IMR-90 (cell line): ENCODE measurements around the gene KDM8. TPM values are rescaled to one million over a fixed set of nuclear protein-coding genes. Genes with fewer than 3 reads are reported as not detected.

Experiments used
- ATAC-seq: fragments of 200-7000 bp; cut with Tn5 transposase; 2 replicates; pipeline ENCODE4 v1.9.1; 2020; ENCODE audit warnings: low read depth, mild to moderate bottlenecking, moderate library complexity
- BruUV-seq: library from RNA; stranded (reverse); fragments of 400-500 nt; replicated peaks from 2 replicates; lab custom pipeline; 2021; lab: Mats Ljungman, UMichigan
- CTCF ChIA-PET: fragments of 300-600 bp; formaldehyde crosslinking; extraction: SDS; loops from one replicate; lab custom pipeline; 2021; ENCODE audit warnings: antibody characterized with exemption; lab: Yijun Ruan, JAX
- POLR2A ChIA-PET: fragments of 300-600 bp; sonication (Branson Sonifier 250); formaldehyde crosslinking; loops from one replicate; lab custom pipeline; 2022; ENCODE audit warnings: antibody characterized with exemption; ENCODE audit not compliant: unreplicated experiment; lab: Charles Lee
- DNase-seq: peaks from one replicate; pipeline ENCODE4 v3.0.0; 2013
- H2AFZ ChIP-seq: replicated peaks from 2 replicates; pipeline ENCODE3; 2013; ENCODE audit warnings: low read length, mild to moderate bottlenecking; ENCODE audit not compliant: poor library complexity
- H2AK5ac ChIP-seq: 2 replicates; pipeline ENCODE4 v1.6.1; 2013; ENCODE audit warnings: low read depth, low read length, inconsistent platforms
- H2AK9ac ChIP-seq: replicated peaks from 2 replicates; pipeline ENCODE3; 2013; ENCODE audit warnings: mild to moderate bottlenecking, low read depth, low read length, moderate library complexity; ENCODE audit not compliant: poor library complexity
- H2BK120ac ChIP-seq: 2 replicates; pipeline ENCODE4 v1.6.1; 2013; ENCODE audit warnings: low read depth, low read length, inconsistent platforms
- H2BK15ac ChIP-seq: 3 replicates; pipeline ENCODE4 v1.6.1; 2013; ENCODE audit warnings: low read depth, low read length, inconsistent platforms
- H2BK20ac ChIP-seq: 2 replicates; pipeline ENCODE4 v1.6.1; 2013; ENCODE audit warnings: low read depth, mild to moderate bottlenecking, inconsistent platforms, low read length, moderate library complexity
- H2BK5ac ChIP-seq: 2 replicates; pipeline ENCODE4 v1.6.1; 2013; ENCODE audit warnings: mild to moderate bottlenecking, low read depth, low read length, inconsistent platforms; ENCODE audit not compliant: poor library complexity, severe bottlenecking
- H3K14ac ChIP-seq: replicated peaks from 2 replicates; pipeline ENCODE4 v1.6.1; 2013; ENCODE audit warnings: low read depth, low read length, inconsistent platforms
- H3K18ac ChIP-seq: 2 replicates; pipeline ENCODE4 v1.6.1; 2013; ENCODE audit warnings: low read depth, low read length, control low read depth
- H3K23ac ChIP-seq: 2 replicates; pipeline ENCODE4 v1.6.1; 2013; ENCODE audit warnings: low read depth, low read length, inconsistent platforms
- H3K27ac ChIP-seq: 2 replicates; pipeline ENCODE4 v1.5.1; 2013; ENCODE audit warnings: mild to moderate bottlenecking, control low read depth, low read length; ENCODE audit not compliant: insufficient read depth
- H3K27me3 ChIP-seq: 2 replicates; pipeline ENCODE4 v1.6.1; 2013; ENCODE audit warnings: low read length; ENCODE audit not compliant: control insufficient read depth, insufficient read depth
- H3K36me3 ChIP-seq: 2 replicates; pipeline ENCODE4 v1.6.1; 2013; ENCODE audit warnings: low read length, mixed read lengths; ENCODE audit not compliant: control insufficient read depth, insufficient read depth
- H3K4ac ChIP-seq: 2 replicates; pipeline ENCODE4 v1.6.1; 2013; ENCODE audit warnings: low read depth, low read length, inconsistent platforms
- H3K4me1 ChIP-seq: 2 replicates; pipeline ENCODE4 v1.6.1; 2013; ENCODE audit warnings: low read length, mixed read lengths; ENCODE audit not compliant: control insufficient read depth, insufficient read depth
- H3K4me2 ChIP-seq: 2 replicates; pipeline ENCODE4 v1.6.1; 2013; ENCODE audit warnings: low read depth, mild to moderate bottlenecking, control low read depth, low read length, moderate library complexity
- H3K4me3 ChIP-seq: 2 replicates; pipeline ENCODE4 v1.5.1; 2013; ENCODE audit warnings: low read depth, mild to moderate bottlenecking, control low read depth, low read length, moderate library complexity; ENCODE audit not compliant: insufficient read depth
- H3K56ac ChIP-seq: 2 replicates; pipeline ENCODE4 v1.6.1; 2013; ENCODE audit warnings: low read length, inconsistent platforms; ENCODE audit not compliant: insufficient read depth; ENCODE audit errors: extremely low read depth
- H3K79me1 ChIP-seq, 2 experiments: 2 replicates each; pipeline ENCODE4 v1.6.1; 2013; ENCODE audit warnings: low read length in 2 of 2, inconsistent platforms in 1 of 2, low read depth in 1 of 2
- H3K9ac ChIP-seq: 2 replicates; pipeline ENCODE4 v1.6.1; 2013; ENCODE audit warnings: low read depth, low read length, control low read depth
- H3K9me1 ChIP-seq: 2 replicates; pipeline ENCODE4 v1.6.1; 2013; ENCODE audit warnings: low read length, inconsistent platforms; ENCODE audit not compliant: insufficient read depth
- H3K9me3 ChIP-seq: 2 replicates; pipeline ENCODE4 v1.6.1; 2013; ENCODE audit warnings: low read length; ENCODE audit not compliant: control insufficient read depth, insufficient read depth
- H4K20me1 ChIP-seq: 2 replicates; pipeline ENCODE4 v1.6.1; 2013; ENCODE audit warnings: low read length, inconsistent platforms; ENCODE audit not compliant: insufficient read depth
- H4K5ac ChIP-seq: 2 replicates; pipeline ENCODE4 v1.6.1; 2013; ENCODE audit warnings: mild to moderate bottlenecking, low read depth, low read length, control low read depth
- H4K8ac ChIP-seq, 2 experiments: 2 replicates each; pipeline ENCODE4 v1.6.1; 2013; ENCODE audit warnings: low read depth in 2 of 2, low read length in 2 of 2, control low read depth in 1 of 2, inconsistent platforms in 1 of 2
- H4K91ac ChIP-seq: 2 replicates; pipeline ENCODE4 v1.6.1; 2013; ENCODE audit warnings: low read depth, low read length, inconsistent platforms; ENCODE audit not compliant: insufficient read depth
- BHLHE40 ChIP-seq: fragments of 150-350 bp; IDR thresholded peaks from 2 replicates; pipeline ENCODE4 v1.6.1; 2016; ENCODE audit warnings: mild to moderate bottlenecking, low read depth, low read length
- CEBPB ChIP-seq: IDR thresholded peaks from 2 replicates; pipeline ENCODE4 v1.6.1; 2012; ENCODE audit warnings: low read depth, low read length, improper control_type of control experiment
- MAFK ChIP-seq: IDR thresholded peaks from 2 replicates; pipeline ENCODE4 v1.6.1; 2012; ENCODE audit warnings: low read depth, low read length, improper control_type of control experiment
- MXI1 ChIP-seq: IDR thresholded peaks from 2 replicates; pipeline ENCODE4 v1.6.1; 2012; ENCODE audit warnings: low read depth, mild to moderate bottlenecking, low read length, moderate library complexity, borderline replicate concordance
- NFE2L2 ChIP-seq: fragments of 150-350 bp; IDR thresholded peaks from 2 replicates; pipeline ENCODE4 v1.6.1; 2016; ENCODE audit warnings: low read depth, mild to moderate bottlenecking, low read length
- POLR2A ChIP-seq: IDR thresholded peaks from 2 replicates; pipeline ENCODE4 v1.6.1; 2012; ENCODE audit warnings: mild to moderate bottlenecking, low read depth, low read length
- RCOR1 ChIP-seq: IDR thresholded peaks from 2 replicates; pipeline ENCODE4 v1.6.1; 2012; ENCODE audit warnings: mild to moderate bottlenecking, low read length, improper control_type of control experiment; ENCODE audit not compliant: insufficient replicate concordance
- RFX5 ChIP-seq: IDR thresholded peaks from 2 replicates; pipeline ENCODE4 v1.8.0; 2012; ENCODE audit warnings: low read depth, mild to moderate bottlenecking, low read length, moderate library complexity
- SMC3 ChIP-seq: fragments of 150-350 bp; IDR thresholded peaks from 2 replicates; pipeline ENCODE4 v1.6.1; 2016; ENCODE audit warnings: low read depth, mild to moderate bottlenecking, antibody characterized with exemption, low read length, moderate library complexity
- USF2 ChIP-seq: fragments of 150-350 bp; IDR thresholded peaks from 2 replicates; pipeline ENCODE4 v1.6.1; 2017; ENCODE audit warnings: mild to moderate bottlenecking, antibody characterized with exemption, low read length, low read depth
- WGBS, 2 experiments: methylation state at CpG; one replicate each; pipeline versions ENCODE4 v1.1.5 to v1.1.7; 2013; ENCODE audit warnings: missing lambda C conversion rate in 2 of 2; ENCODE audit not compliant: insufficient read length in 1 of 2; ENCODE audit errors: extremely low coverage in 2 of 2; 5-methylcytosine and 5-hydroxymethylcytosine counted together
- dilution Hi-C: fragments of 300-500 bp; cut with HindIII; formaldehyde crosslinking; loops from one replicate; pipeline ENCODE4 v1.14.3; 2018; ENCODE audit warnings: low sequenced_read_pairs; ENCODE audit not compliant: unreplicated experiment
- in situ Hi-C: fragments of 300-500 bp; cut with MboI; formaldehyde crosslinking; loops from 3 replicates; pipeline ENCODE4 v1.14.3; 2019; ENCODE audit warnings: low sequenced_read_pairs, inconsistent platforms, mixed read lengths
- intact Hi-C: fragments of 100-400 bp; cut with micrococcal nuclease; formaldehyde crosslinking; loops from 2 replicates; pipeline ENCODE4 v1.10.0; 2022
- polyA plus RNA-seq, 3 experiments: library from polyadenylated mRNA; depleted of rRNA; stranded (reverse); fragments of >200 nt; gene quantifications; 2 replicates each; pipeline ENCODE4 v1.2.3, GENCODE V29; 2012; ENCODE audit warnings: low replicate concordance in 1 of 3
- total RNA-seq: library from RNA; depleted of rRNA; stranded (reverse); fragments of >200 nt; gene quantifications from 2 replicates; pipeline ENCODE4 v1.2.3, GENCODE V29; 2012
- TF ChIP-seq, protein P1 (sequence below): fragments of 150-350 bp; IDR thresholded peaks from 2 replicates; pipeline ENCODE4 v1.6.1; 2016; ENCODE audit warnings: low read depth, mild to moderate bottlenecking, low read length, moderate library complexity, borderline replicate concordance
- TF ChIP-seq, protein P2 (sequence below): conservative IDR thresholded peaks from 2 replicates; pipeline ENCODE4 v1.5.1; 2012; ENCODE audit warnings: mild to moderate bottlenecking, low read depth, low read length, improper control_type of control experiment

Gene KDM8
- total and polyA plus RNA-seq, 2 of the 4 experiments (the other 2 are of a cell fraction) = 3.2 to 3.8 TPM

GRCh38 chr16:27242868-27243590 lies 39.7 kb downstream of the KDM8 start:
- Histone ChIP-seq H3K27ac (peak overlapping the region; percentile 94), H2BK5ac (peak overlapping the region; percentile 98), H2BK15ac (peak overlapping the region; percentile 91; the same call in 2 of the 3 replicates), H3K4me2 (peak overlapping the region; percentile 56), H3K18ac (peak overlapping the region; percentile 93), H4K8ac (peak overlapping the region; percentile 93 to 95), H2AFZ (peak overlapping the region; percentile 69), H3K9me1 (peaks cover 42% of the 10 kb centered on the region), H3K9ac (peak overlapping the region; percentile 78), H3K56ac (peak overlapping the region; percentile 95), H2BK20ac (peak overlapping the region; percentile 99), H4K20me1 (no peaks in the 10 kb centered on the region; the same call in 1 of the 2 replicates), H3K14ac (peak overlapping the region; percentile 98), H2BK120ac (peak overlapping the region; percentile 99), H3K4me3 (peak overlapping the region; percentile 1; the same call in 1 of the 2 replicates), H4K5ac (peak overlapping the region; percentile 78), H3K23ac (peak overlapping the region; percentile 99), H3K4ac (peak overlapping the region; percentile 100), H3K4me1 (peaks cover 37% of the 10 kb centered on the region), H2AK9ac (peak overlapping the region; percentile 85), H3K79me1 (peaks cover 28 to 78% of the 10 kb centered on the region in 2 experiments), H4K91ac (peak overlapping the region; percentile 98), H3K36me3 (no peaks in the 10 kb centered on the region), H3K9me3 (no peaks in the 10 kb centered on the region), H2AK5ac (peak overlapping the region; percentile 99), H3K27me3 (no peaks in the 10 kb centered on the region)
- no TSS peak for BruUV-seq
- ChIA-PET POLR2A (interaction anchor here (0.5 to 1.6 kb wide), 4 partner anchors 9 to 78 kb away, joined by 3 to 4 read pairs (median 4); partner anchors contain the start of gene NSMCE1), CTCF (interaction anchor here (1.0 to 1.2 kb wide), 3 partner anchors 8 to 97 kb away, joined by 3 read pairs; no protein-coding TSS in a partner anchor)
- in situ Hi-C loops (loop anchor here (5.0 kb wide), 1 partner anchor 74 kb away; no protein-coding TSS in a partner anchor), intact Hi-C loops (loop anchor here (1.0 to 2.0 kb wide), 2 partner anchors 40 to 126 kb away; partner anchors contain the start of gene KDM8), dilution Hi-C loops (no loop called here)
- DNase-seq = peak; percentile 98
- 2% methylated on average over 5 of the region's 13 CpGs; no CpG with 5 or more reads in 1 of the 2 experiments for WGBS, 2 experiments
- ATAC-seq = peak; percentile 79
- TF ChIP-seq RCOR1 (no peak), SMC3 (0 out of 2 replicates have a peak, but pooled peaks have one; percentile 18), RFX5 (no peak), USF2 (no peak), BHLHE40 (peak; percentile 30), NFE2L2 (no peak), CEBPB (peak; percentile 20; the same call in 1 of the 2 replicates), POLR2A (no peak; the same call in 1 of the 2 replicates), MAFK (no peak), MXI1 (0 out of 2 replicates have a peak, but pooled peaks have one; percentile 36)
- TF ChIP-seq, protein P1, sequence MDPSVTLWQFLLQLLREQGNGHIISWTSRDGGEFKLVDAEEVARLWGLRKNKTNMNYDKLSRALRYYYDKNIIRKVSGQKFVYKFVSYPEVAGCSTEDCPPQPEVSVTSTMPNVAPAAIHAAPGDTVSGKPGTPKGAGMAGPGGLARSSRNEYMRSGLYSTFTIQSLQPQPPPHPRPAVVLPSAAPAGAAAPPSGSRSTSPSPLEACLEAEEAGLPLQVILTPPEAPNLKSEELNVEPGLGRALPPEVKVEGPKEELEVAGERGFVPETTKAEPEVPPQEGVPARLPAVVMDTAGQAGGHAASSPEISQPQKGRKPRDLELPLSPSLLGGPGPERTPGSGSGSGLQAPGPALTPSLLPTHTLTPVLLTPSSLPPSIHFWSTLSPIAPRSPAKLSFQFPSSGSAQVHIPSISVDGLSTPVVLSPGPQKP = no peak
- TF ChIP-seq, protein P2, sequence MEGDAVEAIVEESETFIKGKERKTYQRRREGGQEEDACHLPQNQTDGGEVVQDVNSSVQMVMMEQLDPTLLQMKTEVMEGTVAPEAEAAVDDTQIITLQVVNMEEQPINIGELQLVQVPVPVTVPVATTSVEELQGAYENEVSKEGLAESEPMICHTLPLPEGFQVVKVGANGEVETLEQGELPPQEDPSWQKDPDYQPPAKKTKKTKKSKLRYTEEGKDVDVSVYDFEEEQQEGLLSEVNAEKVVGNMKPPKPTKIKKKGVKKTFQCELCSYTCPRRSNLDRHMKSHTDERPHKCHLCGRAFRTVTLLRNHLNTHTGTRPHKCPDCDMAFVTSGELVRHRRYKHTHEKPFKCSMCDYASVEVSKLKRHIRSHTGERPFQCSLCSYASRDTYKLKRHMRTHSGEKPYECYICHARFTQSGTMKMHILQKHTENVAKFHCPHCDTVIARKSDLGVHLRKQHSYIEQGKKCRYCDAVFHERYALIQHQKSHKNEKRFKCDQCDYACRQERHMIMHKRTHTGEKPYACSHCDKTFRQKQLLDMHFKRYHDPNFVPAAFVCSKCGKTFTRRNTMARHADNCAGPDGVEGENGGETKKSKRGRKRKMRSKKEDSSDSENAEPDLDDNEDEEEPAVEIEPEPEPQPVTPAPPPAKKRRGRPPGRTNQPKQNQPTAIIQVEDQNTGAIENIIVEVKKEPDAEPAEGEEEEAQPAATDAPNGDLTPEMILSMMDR = peak; percentile 13; the same call in 1 of the 2 replicates
